Loucy (cell line): ENCODE measurements around the gene ANO6.
"Not testable (repeated sequence)": the region's sequence is repeated elsewhere in the genome, so short reads cannot be mapped to it uniquely, and the experiment has no call there.

Source experiments
- EZH2phosphoT487 ChIP-seq: fragments of 200-600 bp; IDR thresholded peaks from 2 replicates; pipeline ENCODE4 v1.6.1; 2018; ENCODE audit warnings: antibody characterized with exemption, mild to moderate bottlenecking, moderate library complexity, borderline replicate concordance
- TF ChIP-seq, protein P1 (sequence below): fragments of 200-600 bp; sonication (generic); conservative IDR thresholded peaks from 2 replicates; pipeline ENCODE4 v1.5.1; 2014; ENCODE audit warnings: mild to moderate bottlenecking, antibody characterized with exemption, low read length

DNA sequence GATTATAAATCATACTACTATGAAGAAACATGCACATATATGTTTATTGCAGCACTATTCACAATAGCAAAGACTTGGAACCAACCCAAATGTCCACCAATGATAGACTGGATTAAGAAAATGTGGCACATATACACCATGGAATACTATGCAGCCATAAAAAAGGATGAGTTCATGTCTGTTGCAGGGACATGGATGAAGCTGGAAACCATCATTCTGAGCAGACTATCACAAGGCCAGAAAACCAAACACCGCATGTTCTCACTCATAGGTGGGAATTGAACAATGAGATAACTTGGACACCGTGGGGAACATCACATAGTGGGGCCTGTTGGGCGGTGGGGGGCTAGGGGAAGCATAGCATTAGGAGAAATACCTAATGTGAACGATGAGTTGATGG is 181.6 kb downstream of the ANO6 start:
- TF ChIP-seq, protein P1, sequence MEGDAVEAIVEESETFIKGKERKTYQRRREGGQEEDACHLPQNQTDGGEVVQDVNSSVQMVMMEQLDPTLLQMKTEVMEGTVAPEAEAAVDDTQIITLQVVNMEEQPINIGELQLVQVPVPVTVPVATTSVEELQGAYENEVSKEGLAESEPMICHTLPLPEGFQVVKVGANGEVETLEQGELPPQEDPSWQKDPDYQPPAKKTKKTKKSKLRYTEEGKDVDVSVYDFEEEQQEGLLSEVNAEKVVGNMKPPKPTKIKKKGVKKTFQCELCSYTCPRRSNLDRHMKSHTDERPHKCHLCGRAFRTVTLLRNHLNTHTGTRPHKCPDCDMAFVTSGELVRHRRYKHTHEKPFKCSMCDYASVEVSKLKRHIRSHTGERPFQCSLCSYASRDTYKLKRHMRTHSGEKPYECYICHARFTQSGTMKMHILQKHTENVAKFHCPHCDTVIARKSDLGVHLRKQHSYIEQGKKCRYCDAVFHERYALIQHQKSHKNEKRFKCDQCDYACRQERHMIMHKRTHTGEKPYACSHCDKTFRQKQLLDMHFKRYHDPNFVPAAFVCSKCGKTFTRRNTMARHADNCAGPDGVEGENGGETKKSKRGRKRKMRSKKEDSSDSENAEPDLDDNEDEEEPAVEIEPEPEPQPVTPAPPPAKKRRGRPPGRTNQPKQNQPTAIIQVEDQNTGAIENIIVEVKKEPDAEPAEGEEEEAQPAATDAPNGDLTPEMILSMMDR = not testable (repeated sequence)
- TF ChIP-seq EZH2phosphoT487 = not testable (repeated sequence)
